Neuronal stem cell (in vitro differentiated cells): ENCODE results near the gene ACACA.
"Not testable (repeated sequence)": the region's sequence is repeated elsewhere in the genome, so short reads cannot be mapped to it uniquely, and the experiment has no call there.

Experiments used
- DNase-seq: peaks from one replicate; pipeline ENCODE4 v3.0.0-alpha.2; 2013; ENCODE audit warnings: low spot score
- H2AFZ ChIP-seq: one replicate; pipeline ENCODE4 v1.6.1; 2013; ENCODE audit warnings: mild to moderate bottlenecking, low read length, inconsistent platforms
- H2AK5ac ChIP-seq: 2 replicates; pipeline ENCODE4 v1.6.1; 2013; ENCODE audit warnings: low read depth, mild to moderate bottlenecking, inconsistent platforms, low read length, moderate library complexity, mixed read lengths
- H2BK120ac ChIP-seq: 2 replicates; pipeline ENCODE4 v1.6.1; 2013; ENCODE audit warnings: low read depth, mild to moderate bottlenecking, inconsistent platforms, low read length, moderate library complexity, mixed read lengths
- H2BK12ac ChIP-seq: one replicate; pipeline ENCODE4 v1.6.1; 2013; ENCODE audit warnings: low read length, inconsistent platforms
- H2BK15ac ChIP-seq: 2 replicates; pipeline ENCODE4 v1.6.1; 2013; ENCODE audit warnings: mild to moderate bottlenecking, low read length, inconsistent platforms, mixed read lengths
- H2BK5ac ChIP-seq: one replicate; pipeline ENCODE4 v1.6.1; 2013; ENCODE audit warnings: inconsistent platforms, mild to moderate bottlenecking, low read length, moderate library complexity
- H3K14ac ChIP-seq: one replicate; pipeline ENCODE4 v1.6.1; 2013; ENCODE audit warnings: low read length, inconsistent platforms
- H3K18ac ChIP-seq: 2 replicates; pipeline ENCODE4 v1.6.1; 2013; ENCODE audit warnings: low read length, inconsistent platforms
- H3K23ac ChIP-seq: 2 replicates; pipeline ENCODE4 v1.6.1; 2013; ENCODE audit warnings: low read depth, mild to moderate bottlenecking, mixed read lengths, low read length, inconsistent platforms; ENCODE audit not compliant: poor library complexity
- H3K27ac ChIP-seq: replicated peaks from 3 replicates; pipeline ENCODE4 v1.5.1; 2013; ENCODE audit warnings: low read length, inconsistent platforms
- H3K27me3 ChIP-seq, 3 experiments: 2 replicates each; pipeline ENCODE4 v1.6.1; 2013; ENCODE audit warnings: low read length in 3 of 3, mild to moderate bottlenecking in 2 of 3, inconsistent platforms in 1 of 3, low read depth in 1 of 3, mixed read lengths in 1 of 3, moderate library complexity in 1 of 3; ENCODE audit not compliant: control insufficient read depth in 3 of 3, insufficient read depth in 3 of 3
- H3K36me3 ChIP-seq, 2 donors: replicated peaks in 1 of 2; 2 replicates each; pipeline ENCODE4 v1.6.1; 2013; ENCODE audit warnings: low read length in 2 of 2; ENCODE audit not compliant: control insufficient read depth in 2 of 2, insufficient read depth in 2 of 2
- H3K4ac ChIP-seq: 2 replicates; pipeline ENCODE4 v1.6.1; 2013; ENCODE audit warnings: inconsistent platforms, mild to moderate bottlenecking, low read length, moderate library complexity
- H3K4me1 ChIP-seq, 2 donors: 1 replicate in 1 of 2; 2 replicates in 1 of 2; pipeline ENCODE4 v1.6.1; 2013; ENCODE audit warnings: low read length in 2 of 2, low read depth in 1 of 2; ENCODE audit not compliant: control insufficient read depth in 2 of 2, insufficient read depth in 1 of 2
- H3K4me2 ChIP-seq: one replicate; pipeline ENCODE4 v1.6.1; 2013; ENCODE audit warnings: mild to moderate bottlenecking, low read length, inconsistent platforms; ENCODE audit not compliant: insufficient read depth, poor library complexity, severe bottlenecking
- H3K4me3 ChIP-seq, 2 donors: 2 replicates each; pipeline ENCODE4 v1.5.1; 2013; ENCODE audit warnings: low read length in 2 of 2, mild to moderate bottlenecking in 2 of 2, inconsistent platforms in 1 of 2, moderate library complexity in 1 of 2
- H3K79me1 ChIP-seq: one replicate; pipeline ENCODE4 v1.6.1; 2013; ENCODE audit warnings: low read depth, mild to moderate bottlenecking, inconsistent platforms, low read length, moderate library complexity
- H3K9ac ChIP-seq: one replicate; pipeline ENCODE4 v1.6.1; 2013; ENCODE audit warnings: mild to moderate bottlenecking, low read depth, low read length, inconsistent platforms; ENCODE audit not compliant: poor library complexity
- H3K9me3 ChIP-seq, 2 donors: replicated peaks in 1 of 2; 2 replicates each; pipeline versions ENCODE3 to v1.6.1; 2013; ENCODE audit warnings: low read length in 2 of 2, mild to moderate bottlenecking in 2 of 2, inconsistent platforms in 1 of 2, low read depth in 1 of 2, mixed read lengths in 1 of 2, moderate library complexity in 1 of 2; ENCODE audit not compliant: control insufficient read depth in 2 of 2, insufficient read depth in 1 of 2
- H4K8ac ChIP-seq: one replicate; pipeline ENCODE4 v1.6.1; 2013; ENCODE audit warnings: low read depth, mild to moderate bottlenecking, inconsistent platforms, low read length, moderate library complexity
- H4K91ac ChIP-seq: one replicate; pipeline ENCODE4 v1.6.1; 2013; ENCODE audit warnings: low read length, low read depth, mild to moderate bottlenecking, inconsistent platforms; ENCODE audit not compliant: poor library complexity
- WGBS, 2 donors: extraction: QIAGEN DNeasy Blood & Tissue Kit; methylation state at CpG; one replicate each; pipeline ENCODE4 v1.1.7; 2013; ENCODE audit warnings: missing lambda C conversion rate in 2 of 2, mixed read lengths in 1 of 2; ENCODE audit not compliant: insufficient read length in 2 of 2, insufficient replicate concordance in 1 of 2; ENCODE audit errors: extremely low coverage in 2 of 2; 5-methylcytosine and 5-hydroxymethylcytosine counted together

ACACA gene

DNA sequence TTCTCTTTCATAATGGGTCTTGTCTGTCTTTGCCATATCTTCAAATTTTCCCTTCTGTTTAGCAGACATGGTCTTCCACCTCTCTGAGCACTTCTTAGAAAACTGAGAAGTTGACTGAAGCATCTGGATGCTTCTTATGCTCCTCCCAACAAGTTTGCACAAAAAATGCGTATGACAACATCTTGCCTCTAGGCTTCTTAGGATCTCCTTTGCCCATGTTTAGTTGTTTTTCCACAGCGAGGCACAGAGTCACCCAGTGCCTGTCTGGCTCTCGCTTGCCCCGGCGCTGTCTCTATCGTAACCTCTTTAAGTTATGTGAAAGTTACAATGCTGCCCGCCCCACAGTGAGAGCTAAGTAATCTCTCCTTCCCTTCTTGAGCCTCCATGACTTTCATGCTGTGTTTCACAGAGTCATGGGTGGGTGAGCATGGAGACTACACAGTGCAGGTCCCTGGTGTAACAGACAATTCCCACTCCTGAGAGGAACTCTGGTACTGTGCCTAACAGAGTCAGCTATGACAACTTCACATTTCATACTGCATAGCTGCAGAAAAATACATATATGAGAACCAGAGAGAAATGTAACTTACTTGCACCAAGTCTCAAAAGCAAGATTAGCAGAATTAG, 262.4 kb downstream of the ACACA start:
- Histone ChIP-seq H2BK12ac (no peak overlapping the region), H3K27ac (no peak overlapping the region), H3K9me3 (no peaks in the 10 kb centered on the region), H3K9ac (no peak overlapping the region), H4K8ac (no peak overlapping the region), H3K23ac (no peak overlapping the region), H2AFZ (no peak overlapping the region), H4K91ac (no peak overlapping the region), H3K4me1 (peaks cover 5 to 19% of the 10 kb centered on the region in 2 donors), H2BK120ac (no peak overlapping the region), H3K4me2 (no peak overlapping the region), H3K18ac (no peak overlapping the region), H3K27me3 (no peaks in the 10 kb centered on the region), H3K4ac (no peak overlapping the region), H2BK15ac (no peak overlapping the region), H3K4me3 (no peak overlapping the region), H2AK5ac (no peak overlapping the region), H3K79me1 (peaks cover 3% of the 10 kb centered on the region), H3K14ac (no peak overlapping the region), H3K36me3 (peaks cover 19 to 75% of the 10 kb centered on the region in 2 donors), H2BK5ac (no peak overlapping the region)
- WGBS, 2 donors = no CpG with 5 or more reads among the region's 7 CpGs
- no peak for DNase-seq

DNA sequence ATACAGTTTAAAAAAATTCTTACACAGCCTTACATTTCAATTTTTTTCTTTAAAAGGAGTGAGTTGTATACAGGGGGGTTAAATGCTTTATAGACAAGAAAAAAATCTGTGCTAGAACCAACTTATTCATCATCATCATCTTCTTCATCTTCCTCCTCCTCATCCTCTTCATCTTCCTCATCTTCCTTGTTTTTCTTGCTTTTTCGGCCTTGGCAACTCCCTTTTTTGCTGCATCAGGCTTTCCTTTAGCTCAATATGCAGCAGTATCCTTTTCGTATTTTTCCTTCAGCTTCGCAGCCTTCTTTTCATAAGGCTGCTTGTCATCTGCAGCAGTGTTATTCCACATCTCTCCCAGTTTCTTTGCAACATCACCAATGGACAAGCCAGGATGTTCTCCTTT, 263.1 kb downstream of the ACACA start:
- not testable (repeated sequence) for H2BK120ac ChIP-seq, H3K9ac ChIP-seq, DNase-seq, H4K91ac ChIP-seq, H2BK5ac ChIP-seq, H3K4ac ChIP-seq, H3K23ac ChIP-seq, H3K18ac ChIP-seq, H2AFZ ChIP-seq, H3K79me1 ChIP-seq, H3K27me3 ChIP-seq, H3K4me2 ChIP-seq, H3K4me3 ChIP-seq, H3K27ac ChIP-seq, H4K8ac ChIP-seq, H2BK12ac ChIP-seq, H3K14ac ChIP-seq, H2AK5ac ChIP-seq, H3K9me3 ChIP-seq, H2BK15ac ChIP-seq
- no CpG with 5 or more reads among the region's 3 CpGs for WGBS, 2 donors
- Histone ChIP-seq H3K4me1 (peaks cover 5 to 19% of the 10 kb centered on the region in 2 donors), H3K36me3 (peaks cover 18 to 75% of the 10 kb centered on the region in 2 donors)

DNA sequence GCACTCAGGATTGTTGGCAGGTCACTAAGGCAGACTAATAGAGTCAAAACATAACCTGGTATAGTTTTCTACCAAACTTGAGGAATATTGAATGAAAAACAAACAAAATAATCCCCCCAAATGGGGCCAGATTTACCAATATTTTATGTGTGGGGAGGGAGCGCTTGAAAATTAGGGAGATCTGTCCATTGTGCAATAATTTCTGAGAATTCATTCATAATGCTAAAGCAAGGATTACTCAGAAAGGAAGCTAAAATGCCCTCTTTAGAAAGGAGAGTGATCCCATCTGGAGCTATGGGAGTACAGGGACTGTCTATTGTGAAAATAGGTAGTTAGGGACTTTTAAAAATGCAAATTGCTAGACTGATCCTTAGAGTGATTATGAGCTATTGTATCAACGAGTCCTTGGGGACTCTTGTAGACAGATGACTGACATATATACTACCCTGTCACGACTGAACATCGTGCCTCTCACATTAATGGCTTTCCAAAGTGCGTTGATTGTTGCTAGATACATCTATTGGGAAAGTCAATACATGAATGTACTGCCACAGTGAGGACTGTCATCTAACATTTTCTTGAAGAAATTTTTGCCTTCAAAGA, 264.2 kb downstream of the ACACA start:
- Histone ChIP-seq H3K18ac (no peak overlapping the region), H2BK120ac (no peak overlapping the region), H3K27me3 (no peaks in the 10 kb centered on the region), H3K4me1 (peaks cover 4 to 14% of the 10 kb centered on the region in 2 donors), H3K27ac (no peak overlapping the region), H3K9me3 (no peaks in the 10 kb centered on the region), H3K23ac (no peak overlapping the region), H3K4me3 (no peak overlapping the region), H4K8ac (no peak overlapping the region), H2AFZ (no peak overlapping the region), H4K91ac (no peak overlapping the region), H3K9ac (no peak overlapping the region), H2BK15ac (no peak overlapping the region), H3K4me2 (no peak overlapping the region), H3K36me3 (peaks cover 18 to 80% of the 10 kb centered on the region in 2 donors), H2AK5ac (no peak overlapping the region), H2BK12ac (no peak overlapping the region), H2BK5ac (no peak overlapping the region), H3K4ac (no peak overlapping the region), H3K79me1 (peaks cover 3% of the 10 kb centered on the region), H3K14ac (no peak overlapping the region)
- WGBS, 2 donors = no CpG with 5 or more reads among the region's 5 CpGs
- DNase-seq = no peak

DNA sequence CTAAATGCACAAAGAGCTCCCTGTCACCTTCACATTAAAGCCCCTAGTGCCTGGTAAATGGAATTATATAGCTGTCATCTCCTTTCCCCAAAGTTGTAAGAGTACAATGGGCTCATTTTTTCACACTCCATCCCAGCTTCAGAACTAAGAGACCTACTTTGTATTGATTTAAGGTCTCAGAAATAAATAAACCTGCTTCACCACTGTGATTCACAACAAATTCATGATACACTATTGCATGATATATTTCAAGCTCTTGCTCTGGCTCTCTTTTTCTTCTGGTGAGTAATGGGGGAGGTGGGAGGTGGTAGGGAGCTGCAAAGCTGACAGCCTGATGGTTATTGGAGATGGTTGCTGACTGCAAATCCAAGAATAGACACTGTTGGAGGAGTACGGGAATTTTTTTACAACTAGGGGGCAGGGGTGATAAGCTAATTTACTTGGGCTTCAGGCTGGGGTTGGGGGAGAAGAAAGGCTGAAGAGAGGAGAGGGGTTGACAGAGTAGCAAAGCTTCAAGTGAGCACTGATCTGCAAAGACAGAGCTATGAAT, 268.0 kb downstream of the ACACA start:
- H3K36me3 ChIP-seq = peaks cover 8 to 70% of the 10 kb centered on the region in 2 donors
- no peak overlapping the region for H2BK5ac ChIP-seq
- DNase-seq = no peak
- no peak overlapping the region for H3K4me3 ChIP-seq
- H3K14ac ChIP-seq = no peak overlapping the region
- no peak overlapping the region for H3K23ac ChIP-seq
- H3K4me2 ChIP-seq = no peak overlapping the region
- no peak overlapping the region for H4K91ac ChIP-seq
- WGBS, 2 donors = no CpG with 5 or more reads among the region's 1 CpG
- peaks cover 4 to 5% of the 10 kb centered on the region in 2 donors for H3K4me1 ChIP-seq
- no peak overlapping the region for H4K8ac ChIP-seq
- no peak overlapping the region for H2BK120ac ChIP-seq
- no peaks in the 10 kb centered on the region for H3K9me3 ChIP-seq
- no peak overlapping the region for H2BK15ac ChIP-seq
- no peak overlapping the region for H3K27ac ChIP-seq
- no peak overlapping the region for H2AK5ac ChIP-seq
- no peak overlapping the region for H2AFZ ChIP-seq
- H3K18ac ChIP-seq = no peak overlapping the region
- no peaks in the 10 kb centered on the region for H3K27me3 ChIP-seq
- H3K4ac ChIP-seq = no peak overlapping the region
- no peak overlapping the region for H2BK12ac ChIP-seq
- peaks cover 3% of the 10 kb centered on the region for H3K79me1 ChIP-seq
- H3K9ac ChIP-seq = no peak overlapping the region
